Activated T-helper 1 cell treated with anti-CD3 and anti-CD28 coated beads, Interleukin-2, amount 50 U/mL, for 16 hours (primary cell): ENCODE data around the gene HLA-DQA2.
"Not testable (repeated sequence)": the region's sequence is repeated elsewhere in the genome, so short reads cannot be mapped to it uniquely, and the experiment has no call there.

Experiments used
- DNase-seq, 2 donors: peaks; one replicate each; pipeline ENCODE4 v3.0.0-alpha.2; 2020; ENCODE audit warnings: low read depth in 1 of 2, low spot score in 1 of 2

Gene HLA-DQA2

GRCh38 chr6:32775071-32775470 is 33.9 kb downstream of the HLA-DQA2 start:
- DNase-seq: no peak

- no peak for DNase-seq
Measured at GRCh38 chr6:32779036-32779435, 37.8 kb downstream of the HLA-DQA2 start.

GRCh38 chr6:32782923-32783322 is 41.7 kb downstream of the HLA-DQA2 start:
- not testable (repeated sequence) for DNase-seq

- DNase-seq: no peak
Measured at GRCh38 chr6:32785781-32786533, 44.8 kb downstream of the HLA-DQA2 start.

- no peak for DNase-seq
Measured at GRCh38 chr6:32790306-32790705, 49.1 kb downstream of the HLA-DQA2 start.

- no peak for DNase-seq
Measured at GRCh38 chr6:32792901-32793435, 51.8 kb downstream of the HLA-DQA2 start.

GRCh38 chr6:32794510-32794909 is 53.3 kb downstream of the HLA-DQA2 start:
- no peak for DNase-seq
